Measurements from ENCODE around the gene HERC3. TPM values are rescaled to one million over a fixed set of nuclear protein-coding genes. Genes with fewer than 3 reads are reported as not detected.
A peak's percentile ranks its signal among the peaks of the same experiment; 100 is the strongest.

HERC3 gene
- polyA plus RNA-seq, 3 donors = 13.9 to 15.7 (median 14.4) TPM

GRCh38 chr4:88697588-88698329 lies 105.5 kb downstream of the HERC3 start, which contains the start of gene NAP1L5:
TSS of gene NAP1L5 (minus strand) at chr4:88697829. CDS start at chr4:88697754, 75 bp downstream.
- DNase-seq (ENCODE audit: extremely low read depth in 1 of 11, low read depth in 9 of 11, low spot score in 4 of 11) = peak in 7 of 11 donors; percentile 13 to 48 (median 30)

- DNase-seq (ENCODE audit: extremely low read depth in 1 of 11, low read depth in 9 of 11, low spot score in 4 of 11) = no peak
Measured at GRCh38 chr4:88698519-88698918, 106.2 kb downstream of the HERC3 start.

- no peak for DNase-seq (ENCODE audit: extremely low read depth in 1 of 11, low read depth in 9 of 11, low spot score in 4 of 11)
Measured at GRCh38 chr4:88702782-88703181, 110.5 kb downstream of the HERC3 start.

GRCh38 chr4:88705223-88705622 lies 112.9 kb downstream of the HERC3 start:
- DNase-seq (ENCODE audit: extremely low read depth in 1 of 11, low read depth in 9 of 11, low spot score in 4 of 11) = no peak

- no peak for DNase-seq (ENCODE audit: extremely low read depth in 1 of 11, low read depth in 9 of 11, low spot score in 4 of 11)
Measured at GRCh38 chr4:88705805-88706492, 113.7 kb downstream of the HERC3 start.

GRCh38 chr4:88706574-88706973 lies 114.3 kb downstream of the HERC3 start:
- peak in 7 of 11 donors; percentile 15 to 37 (median 32) for DNase-seq (ENCODE audit: extremely low read depth in 1 of 11, low read depth in 9 of 11, low spot score in 4 of 11)

GRCh38 chr4:88709989-88710388 lies 117.7 kb downstream of the HERC3 start:
- DNase-seq (ENCODE audit: extremely low read depth in 1 of 11, low read depth in 9 of 11, low spot score in 4 of 11) = no peak

GRCh38 chr4:88713782-88714181 lies 121.5 kb downstream of the HERC3 start:
- no peak for DNase-seq (ENCODE audit: extremely low read depth in 1 of 11, low read depth in 9 of 11, low spot score in 4 of 11)

GRCh38 chr4:88718098-88718497 lies 125.8 kb downstream of the HERC3 start:
- DNase-seq (ENCODE audit: extremely low read depth in 1 of 11, low read depth in 9 of 11, low spot score in 4 of 11) = no peak

- no peak for DNase-seq (ENCODE audit: extremely low read depth in 1 of 11, low read depth in 9 of 11, low spot score in 4 of 11)
Measured at GRCh38 chr4:88719381-88719780, 127.1 kb downstream of the HERC3 start.

GRCh38 chr4:88720451-88721428 lies 128.5 kb downstream of the HERC3 start:
- DNase-seq (ENCODE audit: extremely low read depth in 1 of 11, low read depth in 9 of 11, low spot score in 4 of 11) = no peak

GRCh38 chr4:88722276-88722780 lies 130.0 kb downstream of the HERC3 start:
- no peak for DNase-seq (ENCODE audit: extremely low read depth in 1 of 11, low read depth in 9 of 11, low spot score in 4 of 11)

- DNase-seq (ENCODE audit: extremely low read depth in 1 of 11, low read depth in 9 of 11, low spot score in 4 of 11) = no peak
Measured at GRCh38 chr4:88722828-88723227, 130.5 kb downstream of the HERC3 start.

- DNase-seq (ENCODE audit: extremely low read depth in 1 of 11, low read depth in 9 of 11, low spot score in 4 of 11) = no peak
Measured at GRCh38 chr4:88724406-88724805, 132.1 kb downstream of the HERC3 start.

- DNase-seq (ENCODE audit: extremely low read depth in 1 of 11, low read depth in 9 of 11, low spot score in 4 of 11) = no peak
Measured at GRCh38 chr4:88725143-88725542, 132.9 kb downstream of the HERC3 start.

GRCh38 chr4:88725986-88726385 lies 133.7 kb downstream of the HERC3 start:
- no peak for DNase-seq (ENCODE audit: extremely low read depth in 1 of 11, low read depth in 9 of 11, low spot score in 4 of 11)

GRCh38 chr4:88728146-88728545 lies 135.9 kb downstream of the HERC3 start:
- DNase-seq (ENCODE audit: extremely low read depth in 1 of 11, low read depth in 9 of 11, low spot score in 4 of 11) = no peak

GRCh38 chr4:88729146-88729760 lies 137.0 kb downstream of the HERC3 start:
- DNase-seq (ENCODE audit: extremely low read depth in 1 of 11, low read depth in 9 of 11, low spot score in 4 of 11) = no peak

- no peak for DNase-seq (ENCODE audit: extremely low read depth in 1 of 11, low read depth in 9 of 11, low spot score in 4 of 11)
Measured at GRCh38 chr4:88730811-88731210, 138.5 kb downstream of the HERC3 start.
